ENCODE measurements around the gene PHYKPL.
"Not testable (repeated sequence)": the region's sequence is repeated elsewhere in the genome, so short reads cannot be mapped to it uniquely, and the experiment has no call there.

PHYKPL gene

DNA sequence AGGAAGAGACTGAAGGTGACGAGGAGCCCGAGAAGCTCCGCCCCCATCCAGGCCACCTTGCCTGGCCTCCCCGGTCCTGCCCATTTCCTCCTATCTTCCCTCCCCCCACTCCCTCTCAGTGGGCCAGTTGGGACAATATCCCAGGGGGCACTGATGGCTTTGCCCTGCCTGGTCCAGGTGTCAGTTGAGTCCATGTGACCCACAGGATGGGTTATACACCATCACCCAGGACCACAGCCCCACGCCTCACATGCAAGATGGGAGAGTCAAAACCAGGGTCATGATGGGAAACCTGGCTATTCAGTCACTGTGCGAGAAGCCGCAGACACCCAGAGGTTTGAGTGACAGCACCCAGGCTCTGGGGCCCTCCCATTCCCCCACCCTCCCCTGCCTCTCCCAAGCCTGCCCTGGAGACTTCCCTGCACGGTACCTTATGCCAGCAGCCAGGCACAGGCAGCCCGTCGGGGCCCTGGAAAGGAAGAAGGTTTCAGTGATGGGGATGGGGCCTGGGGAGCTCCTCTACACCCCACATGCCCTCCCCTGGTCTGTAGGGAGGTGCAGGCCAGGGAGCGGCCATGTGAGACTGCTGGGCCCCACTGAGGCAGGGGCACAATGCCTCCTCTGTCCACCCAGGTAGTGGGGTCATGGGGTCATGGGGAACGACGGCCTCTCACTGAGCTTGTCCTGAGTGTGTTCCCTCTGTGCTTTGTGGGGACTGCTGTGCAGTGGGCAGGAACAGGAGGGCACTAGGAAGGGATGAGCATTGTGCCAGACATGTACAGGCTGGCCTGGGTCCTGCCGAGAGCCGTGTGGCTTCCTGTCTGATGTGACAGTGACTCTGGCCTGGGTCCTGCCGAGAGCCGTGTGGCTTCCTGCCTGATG, 6.3 kb upstream of the PHYKPL start:
- peak in 2 of 5 experiments; percentile 36 to 55 for DNase-seq

DNA sequence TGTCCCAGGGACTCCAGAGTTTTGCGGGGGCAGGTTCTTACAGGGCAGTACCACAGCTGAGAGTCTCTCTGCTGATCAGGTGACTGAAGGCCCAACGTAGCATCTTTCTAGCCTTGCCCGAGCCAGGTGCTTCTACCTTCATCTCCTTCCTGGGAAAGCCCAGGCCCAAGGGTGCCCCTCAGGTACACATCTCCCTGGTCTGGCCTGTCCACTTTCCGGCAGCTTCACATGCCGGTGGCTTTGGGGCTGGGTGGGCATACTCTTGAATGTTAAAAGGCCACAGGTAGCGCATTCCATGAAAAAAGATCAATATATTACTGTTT, 5.7 kb upstream of the PHYKPL start:
- DNase-seq: no peak

DNA sequence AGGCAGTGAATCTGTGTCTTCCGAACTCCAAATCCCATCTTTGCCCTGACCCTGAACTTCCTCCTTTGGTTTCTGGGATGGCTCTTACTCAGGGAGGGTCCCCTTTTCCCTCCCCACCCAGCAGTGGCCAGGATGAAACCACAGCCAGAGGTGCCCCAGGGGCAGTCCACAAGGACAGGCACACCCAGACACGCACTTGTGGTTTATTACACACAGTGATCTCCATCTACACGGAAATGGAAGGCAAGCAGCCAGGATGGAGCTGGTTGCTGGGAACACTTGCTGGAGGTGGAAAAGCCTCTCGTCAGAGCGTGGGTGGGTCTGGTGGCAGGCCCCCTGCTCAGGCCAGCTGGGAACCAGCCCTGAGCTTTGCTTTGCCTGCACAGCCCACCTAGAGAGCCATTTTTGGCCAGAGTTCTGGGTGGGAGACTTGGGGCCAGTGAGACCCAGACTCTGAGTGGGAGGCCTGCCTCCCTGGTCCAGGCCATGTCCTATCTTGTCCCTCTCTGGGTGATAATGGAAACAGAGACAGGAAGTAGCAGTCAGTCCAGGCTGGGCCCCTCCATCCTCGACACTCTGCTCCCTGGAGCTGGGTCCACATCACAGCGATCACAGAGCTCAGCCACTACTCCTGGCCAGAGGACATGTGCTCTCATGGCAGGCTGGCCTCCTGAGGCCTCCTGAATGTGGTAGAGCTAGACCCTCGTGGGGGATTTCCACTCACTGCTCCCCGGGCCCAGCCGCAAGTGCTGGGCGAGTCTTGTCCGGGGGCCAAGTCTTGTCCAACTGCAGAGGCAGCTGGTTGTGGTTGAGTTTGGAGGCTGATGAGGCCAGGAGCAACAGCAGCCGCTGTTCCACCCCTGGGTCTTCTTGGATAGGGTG, 5.1 kb upstream of the PHYKPL start:
- no peak for DNase-seq

DNA sequence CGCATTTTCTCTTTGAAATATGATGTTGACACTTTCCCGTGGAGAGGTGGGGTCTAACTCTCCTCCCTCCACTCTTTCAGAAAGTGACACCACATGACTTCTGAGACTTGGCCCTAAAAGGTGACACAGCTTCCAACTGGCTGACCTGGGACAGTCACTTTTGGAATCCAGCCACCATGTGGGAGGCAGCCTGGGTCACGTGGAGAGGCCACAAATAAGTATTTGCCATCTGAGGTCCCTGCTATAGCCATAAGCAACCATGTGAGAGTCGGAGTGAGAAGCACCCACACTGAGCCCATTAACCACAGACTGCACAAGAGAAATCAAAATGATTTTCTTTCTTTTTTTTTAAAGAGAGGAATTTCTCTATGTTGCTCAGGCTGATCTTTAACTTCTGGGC, 4.1 kb upstream of the PHYKPL start:
- no peak for DNase-seq

DNA sequence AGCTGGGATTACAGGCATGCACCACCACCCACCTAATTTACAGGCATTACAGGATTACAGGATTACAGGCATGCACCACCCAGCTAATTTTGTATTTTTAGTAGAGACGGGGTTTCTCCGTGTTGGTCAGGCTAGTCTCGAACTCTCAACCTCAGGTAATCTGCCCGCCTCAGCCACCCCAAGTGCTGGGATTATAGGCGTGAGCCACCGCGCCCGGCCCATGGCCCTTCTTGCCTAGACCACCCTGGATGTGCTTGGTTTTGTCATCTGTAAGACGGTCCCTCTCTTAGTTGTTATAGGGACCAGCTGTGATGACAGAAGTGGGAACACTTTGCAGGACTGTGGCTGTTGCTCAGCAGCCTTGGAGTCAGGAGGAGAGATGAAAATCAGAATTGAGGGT, 3.5 kb upstream of the PHYKPL start:
- no peak for DNase-seq

DNA sequence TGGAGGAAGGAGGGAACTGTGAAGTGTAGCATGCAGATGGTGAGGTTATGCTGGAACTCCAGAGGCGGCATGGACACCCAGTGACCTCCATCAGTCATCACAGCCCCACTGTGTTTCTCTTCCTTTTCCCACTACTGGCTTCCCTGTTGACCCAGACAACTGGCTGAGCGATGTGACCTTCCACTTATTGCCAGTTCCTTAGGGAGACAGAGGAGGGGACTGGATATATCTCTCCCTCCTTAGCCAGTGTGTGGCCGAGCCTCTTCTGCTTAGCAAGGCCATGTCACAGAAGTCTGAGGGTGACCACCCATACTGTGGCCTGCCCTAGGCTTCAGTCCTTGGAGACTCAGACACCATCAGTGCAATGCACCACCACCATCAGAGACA, 3.0 kb upstream of the PHYKPL start:
- no peak for DNase-seq

DNA sequence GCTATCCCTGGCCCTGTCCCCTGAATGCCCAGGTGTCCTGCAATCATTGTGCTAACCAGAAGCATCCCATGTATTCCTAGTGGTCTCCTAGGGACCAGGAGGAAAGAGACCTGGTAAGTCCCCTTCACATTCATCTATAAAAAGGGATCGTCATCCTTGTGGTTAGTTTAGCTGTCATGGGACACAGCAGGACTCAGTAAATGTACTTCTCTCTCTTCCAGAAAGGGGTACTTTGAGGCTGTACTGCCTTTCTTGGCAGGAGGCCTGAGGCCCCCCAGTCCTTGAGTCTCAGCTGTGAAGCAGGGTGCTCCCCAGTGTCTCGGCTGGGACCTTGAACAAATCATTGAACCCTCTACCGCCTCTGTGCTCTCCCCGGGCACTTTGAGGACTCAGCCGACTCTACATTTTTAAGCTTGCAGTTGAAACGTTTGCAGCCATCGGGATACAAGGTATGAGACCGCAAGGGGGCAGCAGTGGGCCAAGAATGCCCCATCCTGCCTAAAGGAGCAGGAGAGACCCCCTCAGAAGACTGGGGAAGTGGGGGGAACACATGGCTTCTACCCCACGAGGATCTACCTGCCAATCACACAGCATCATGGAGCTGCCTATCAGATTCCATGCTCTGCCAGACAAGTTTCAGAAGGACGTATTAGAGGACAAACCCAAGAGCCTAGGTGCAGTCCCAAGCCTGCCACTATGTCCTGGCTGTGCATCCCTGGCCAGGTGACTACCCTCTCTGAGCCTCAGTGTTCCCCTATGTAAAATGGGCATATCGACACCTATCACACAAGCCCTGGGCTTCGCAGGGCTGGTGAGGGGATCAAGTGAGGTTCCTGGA, 2.4 kb upstream of the PHYKPL start:
- peak; percentile 42 to 66 (median 54) for DNase-seq

DNA sequence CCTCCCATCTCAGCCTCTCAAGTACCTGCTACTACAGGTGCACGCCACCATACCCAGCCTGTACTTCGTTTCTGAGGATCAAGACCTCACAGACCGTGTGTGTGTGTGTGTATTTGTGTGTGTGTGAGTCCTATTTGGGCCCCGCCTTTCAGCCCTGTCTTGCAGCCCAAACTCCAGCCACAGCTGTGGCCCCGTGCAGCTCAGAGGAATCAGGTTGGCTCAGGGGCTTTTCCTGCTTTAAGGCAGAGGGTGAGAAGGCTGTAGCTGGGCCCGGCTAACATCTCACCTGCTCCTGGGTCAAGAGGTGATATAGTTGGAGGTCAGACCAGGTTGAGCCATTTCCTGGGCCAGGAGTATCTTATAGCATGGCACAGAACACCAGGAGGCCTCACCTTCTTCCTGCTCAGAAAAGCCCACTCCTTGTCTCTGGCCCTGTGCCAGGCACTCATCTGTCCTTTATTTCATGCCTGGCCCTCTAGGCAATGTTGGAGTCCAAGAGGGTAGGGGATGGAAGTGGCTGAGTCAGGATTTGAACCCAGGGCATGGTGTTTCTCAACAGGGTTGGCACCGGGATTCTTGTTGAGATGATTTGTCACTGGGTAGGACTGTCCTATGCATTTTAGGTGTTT, 1.6 kb upstream of the PHYKPL start:
- no peak for DNase-seq

DNA sequence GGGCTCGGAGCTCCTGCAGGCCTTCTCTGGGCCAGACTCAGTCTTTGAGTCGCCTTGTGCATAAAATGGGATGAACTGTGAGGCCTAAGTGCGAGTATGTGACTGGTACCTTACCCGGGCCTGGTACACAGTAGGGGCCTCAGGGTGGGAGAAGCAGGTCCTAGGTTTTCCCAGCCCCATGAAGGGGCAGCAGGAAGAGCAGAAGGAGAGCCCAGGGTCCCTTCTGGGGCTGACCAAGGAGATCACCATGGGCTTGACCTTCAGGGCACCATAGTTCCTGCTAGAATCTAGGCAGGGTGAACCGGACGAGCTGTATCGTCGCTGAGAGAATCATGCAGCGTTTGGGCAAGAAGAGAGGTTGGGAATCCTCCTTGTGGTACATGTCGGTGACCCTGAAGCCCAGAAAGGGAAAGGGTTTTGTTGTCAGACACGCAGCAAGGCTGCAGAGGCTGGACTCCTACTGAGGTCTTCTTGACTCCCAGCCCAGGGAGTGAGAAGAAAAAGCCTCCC, 373 bp upstream of the PHYKPL start:
- no peak for DNase-seq

DNA sequence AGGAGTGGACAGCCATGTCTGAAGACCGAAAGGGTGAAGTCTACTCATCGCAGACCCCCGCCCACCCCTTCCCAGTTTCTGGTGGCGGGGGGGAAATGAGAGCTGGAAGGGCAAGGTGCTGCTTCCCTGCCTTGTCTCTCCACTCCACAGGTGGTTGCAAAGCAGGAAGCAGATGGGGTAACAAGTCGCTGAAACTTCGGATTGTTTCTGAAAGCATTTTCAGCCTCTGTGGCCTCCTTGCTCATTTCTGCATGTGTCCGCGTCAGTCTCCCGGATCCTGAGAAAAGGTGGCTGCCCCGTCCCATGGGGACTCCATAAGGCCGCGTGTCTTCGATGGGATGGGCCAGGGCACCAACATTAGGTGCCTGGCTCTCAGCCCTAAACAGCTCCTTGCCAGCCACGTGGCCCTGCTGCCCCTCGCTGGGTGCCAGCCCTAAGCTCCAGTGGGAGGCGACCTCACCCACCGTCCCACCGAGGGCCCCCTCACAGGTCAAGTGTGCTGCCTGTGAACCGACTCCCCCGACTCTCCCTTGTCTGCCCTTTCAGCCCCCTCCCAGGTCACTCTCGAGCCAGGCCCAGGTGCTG, 971 bp downstream of the PHYKPL start:
- no peak for DNase-seq

DNA sequence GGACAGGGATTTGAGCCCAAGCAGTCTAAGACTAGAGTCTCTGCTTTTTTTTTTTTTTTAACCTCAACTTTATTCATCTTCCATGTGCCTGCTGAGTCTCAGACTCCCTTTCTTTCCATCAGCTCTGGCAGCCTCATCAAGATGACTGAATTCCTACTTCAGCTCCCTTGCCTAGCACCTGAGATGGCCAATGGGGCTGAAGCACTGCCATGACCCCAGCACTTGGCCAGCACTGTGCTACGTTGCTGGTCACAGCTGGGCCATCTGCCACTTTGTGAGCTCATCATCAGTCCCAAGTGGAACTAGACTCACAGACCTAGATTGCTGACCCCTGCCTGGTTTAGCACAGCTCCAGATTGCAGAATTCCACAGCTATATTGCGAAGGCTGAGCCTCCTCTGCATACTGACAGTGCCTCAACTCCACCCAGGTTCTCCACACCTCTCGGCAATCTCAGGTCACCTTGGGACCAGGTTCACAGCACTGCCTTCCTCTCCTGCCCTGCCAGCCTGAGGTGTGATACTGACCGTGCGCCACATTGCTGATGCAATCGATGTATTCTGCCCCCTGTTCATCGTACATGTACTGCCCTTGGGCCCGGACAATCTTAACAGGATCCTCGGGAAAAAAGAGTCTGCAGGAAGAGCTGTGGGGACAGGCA, 1.6 kb downstream of the PHYKPL start:
- no peak for DNase-seq

DNA sequence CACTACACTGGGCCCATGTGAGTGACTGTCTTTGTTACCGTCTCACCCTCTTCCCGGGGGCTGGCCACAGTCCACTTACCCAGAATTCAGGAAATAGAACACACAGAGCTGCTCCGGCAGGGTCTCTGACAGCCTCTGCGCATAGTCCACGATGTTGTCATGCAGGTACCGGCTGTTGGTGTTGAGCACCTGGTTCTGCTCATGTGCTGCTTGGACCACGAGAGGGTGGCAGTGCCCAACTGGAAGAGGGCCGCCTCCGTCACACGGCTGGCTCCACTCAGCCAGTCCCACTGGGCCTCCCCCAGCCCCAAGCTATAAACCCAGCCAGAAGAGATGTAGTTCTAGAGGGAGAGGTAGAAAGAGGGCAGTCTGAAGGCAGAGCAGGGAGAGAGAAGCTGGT, 2.7 kb downstream of the PHYKPL start:
- DNase-seq: no peak

DNA sequence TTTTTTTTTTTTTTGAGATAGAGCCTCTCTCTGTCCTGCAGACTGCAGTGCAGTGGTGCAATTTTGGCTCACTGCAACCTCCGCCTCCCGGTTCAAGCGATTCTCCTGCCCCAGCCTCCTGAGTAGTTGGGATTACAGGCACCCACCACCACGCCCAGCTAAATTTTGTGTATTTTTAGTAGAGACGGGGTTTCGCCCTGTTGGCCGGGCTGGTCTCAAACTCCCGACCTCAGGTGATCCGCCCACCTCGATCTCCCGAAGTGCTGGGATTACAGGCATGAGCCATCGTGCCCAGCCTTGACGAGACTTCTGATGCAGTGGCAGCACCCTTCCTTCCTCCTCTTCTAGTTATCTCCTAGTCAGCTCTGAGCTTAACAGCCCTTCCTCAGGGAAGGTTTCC, 3.5 kb downstream of the PHYKPL start:
- not testable (repeated sequence) for DNase-seq

DNA sequence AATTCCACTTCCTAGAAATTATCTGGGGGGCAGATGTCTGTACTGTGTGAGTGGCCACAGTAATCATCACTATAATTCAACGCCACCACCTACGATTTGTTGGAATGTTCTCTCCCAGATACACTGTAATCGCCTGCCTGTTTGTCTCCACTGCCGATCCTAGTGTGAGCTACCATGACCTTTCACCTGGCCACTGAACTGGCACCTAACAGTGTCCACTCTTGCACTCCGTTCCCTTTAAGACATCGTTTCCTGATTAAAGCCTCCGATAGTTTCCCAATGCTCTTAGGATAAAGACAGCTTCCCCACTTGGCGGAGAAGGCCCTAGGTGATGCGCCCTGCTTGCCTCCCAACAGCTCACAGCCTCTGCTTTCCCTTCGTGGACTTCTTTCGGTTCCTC, 4.0 kb downstream of the PHYKPL start:
- DNase-seq: no peak

DNA sequence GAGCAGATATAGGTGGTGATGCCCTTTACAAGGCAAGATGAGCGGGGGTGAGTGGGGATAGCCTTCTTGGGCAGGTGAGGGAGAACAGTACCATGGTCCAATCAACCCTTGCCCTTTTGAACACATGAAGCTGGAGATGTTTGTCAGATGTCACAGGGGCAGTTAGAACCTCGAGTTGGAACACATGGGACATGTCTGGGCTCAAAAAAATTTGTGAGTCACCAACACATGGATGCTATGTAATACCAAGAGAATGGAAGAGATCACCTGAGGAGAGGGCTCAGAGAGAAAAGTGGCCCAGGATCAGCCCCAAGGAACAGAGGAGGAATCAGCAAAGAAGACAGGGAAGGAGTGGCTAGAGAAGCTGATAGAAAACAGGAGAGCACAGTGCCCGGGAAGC, 4.7 kb downstream of the PHYKPL start:
- DNase-seq: no peak

DNA sequence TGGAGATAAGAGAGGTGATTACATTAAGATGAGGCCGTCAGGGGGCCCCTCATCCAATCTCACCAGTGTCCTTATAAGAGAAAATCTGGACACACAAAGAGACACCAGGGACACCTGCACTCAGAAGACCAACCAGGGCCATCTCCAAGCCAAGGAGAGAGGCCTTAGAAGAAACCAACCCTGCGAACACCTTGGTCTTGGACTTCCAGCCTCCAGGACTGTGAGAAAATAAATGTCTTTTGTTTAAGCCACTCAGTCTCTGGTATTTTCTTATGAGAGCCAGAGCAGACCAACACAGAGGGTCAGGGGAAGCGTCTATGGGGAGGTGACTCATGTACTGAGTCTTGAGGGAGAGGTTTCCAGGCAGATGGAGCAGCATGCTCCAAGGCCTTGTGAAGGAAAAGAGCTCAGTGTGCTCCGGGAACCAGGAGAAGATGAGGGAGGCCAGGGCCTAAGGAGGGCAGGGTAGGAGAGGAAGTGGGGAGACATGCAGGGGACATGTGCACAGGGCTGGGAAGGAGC, 5.4 kb downstream of the PHYKPL start:
- DNase-seq: no peak

DNA sequence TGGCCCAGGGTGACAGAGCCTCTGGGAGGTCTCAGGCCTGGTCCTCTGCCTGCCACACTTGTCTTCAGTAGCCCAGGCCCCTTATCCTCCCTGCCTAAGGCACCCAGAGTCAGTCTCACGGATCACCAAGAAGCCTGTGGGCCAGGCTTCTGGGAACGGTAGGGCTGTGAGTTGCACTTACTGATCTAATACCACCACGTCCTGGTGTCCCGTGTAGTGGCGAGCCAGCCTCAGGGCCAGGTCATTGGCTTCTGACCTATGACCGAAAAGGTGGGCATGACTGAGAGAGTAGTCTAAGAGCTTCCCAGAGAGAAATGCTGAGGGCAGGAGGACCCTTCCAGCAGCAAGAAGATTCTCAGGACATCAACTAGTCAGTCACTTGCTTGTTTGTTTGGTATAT, 7.4 kb downstream of the PHYKPL start:
- DNase-seq: no peak

DNA sequence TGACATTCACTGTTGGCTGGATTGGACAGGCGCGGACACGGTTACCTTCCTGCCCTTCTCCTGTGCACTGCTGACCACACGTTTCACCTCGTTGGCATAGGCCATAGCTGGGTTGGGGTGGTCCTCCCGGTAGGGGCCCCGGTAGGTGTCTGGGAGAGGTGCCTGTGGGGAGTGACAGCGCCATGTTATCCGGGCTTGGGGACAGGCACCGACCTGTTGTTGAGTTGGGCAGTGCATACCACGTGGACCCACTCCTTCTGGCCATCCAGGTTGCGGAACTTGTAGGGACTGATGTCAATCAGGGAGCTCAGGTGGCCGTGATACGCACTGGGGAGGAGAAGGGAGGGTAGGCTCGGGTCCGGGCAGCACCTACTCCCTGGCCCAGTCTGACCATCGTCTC, 8.2 kb downstream of the PHYKPL start:
- DNase-seq: no peak

DNA sequence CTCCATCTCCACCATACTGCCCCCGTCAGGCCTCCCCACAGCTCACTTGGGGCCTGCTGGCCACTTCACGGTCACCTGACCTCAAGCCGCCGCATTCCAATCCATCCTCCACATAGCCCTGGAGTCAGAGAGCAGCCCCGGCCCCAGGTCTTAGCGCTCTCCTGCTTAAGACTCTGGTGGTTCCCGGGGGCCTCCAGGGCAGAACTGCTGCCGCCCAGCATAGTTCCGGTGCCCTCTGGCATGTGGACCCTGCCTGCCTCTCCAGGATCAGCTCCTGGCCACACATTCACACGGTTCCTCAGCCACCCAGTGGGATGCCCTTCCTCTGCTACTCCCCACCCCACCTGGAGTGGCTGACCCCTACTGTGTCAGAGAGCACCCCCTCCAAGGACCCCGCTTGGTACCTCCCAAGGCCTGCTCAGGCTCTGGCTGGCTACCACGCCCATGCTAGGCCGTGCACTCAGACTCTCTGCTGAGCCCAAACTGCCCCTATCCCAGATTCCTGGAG, 8.7 kb downstream of the PHYKPL start:
- DNase-seq: no peak

DNA sequence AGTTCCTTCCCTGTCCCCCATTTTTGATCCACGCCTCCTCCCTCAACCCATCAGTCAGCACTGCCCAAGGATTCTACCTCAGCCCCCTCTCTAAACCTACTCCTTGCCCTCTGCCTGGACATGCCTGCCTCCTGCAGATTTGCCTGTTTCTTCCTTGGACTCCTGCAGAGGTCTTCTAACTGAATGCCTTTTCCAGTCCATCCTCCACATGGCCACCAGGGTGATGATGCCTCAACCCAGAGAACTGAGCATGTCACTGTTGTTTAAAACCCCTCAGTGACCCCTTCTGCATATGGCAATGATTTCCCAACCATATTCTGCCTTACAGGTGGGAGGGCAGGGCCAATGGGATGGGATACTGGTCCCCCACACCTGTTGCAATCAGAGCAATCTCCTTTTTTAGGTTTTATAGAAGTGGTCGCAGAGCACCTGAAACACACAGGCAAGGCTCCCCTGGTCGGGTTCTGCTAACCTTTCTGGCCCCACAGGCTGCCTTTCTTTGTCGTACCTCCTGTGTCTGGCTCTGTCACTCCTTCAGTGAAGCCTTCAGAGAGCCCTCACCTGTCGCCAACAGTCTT, 9.3 kb downstream of the PHYKPL start:
- no peak for DNase-seq

DNA sequence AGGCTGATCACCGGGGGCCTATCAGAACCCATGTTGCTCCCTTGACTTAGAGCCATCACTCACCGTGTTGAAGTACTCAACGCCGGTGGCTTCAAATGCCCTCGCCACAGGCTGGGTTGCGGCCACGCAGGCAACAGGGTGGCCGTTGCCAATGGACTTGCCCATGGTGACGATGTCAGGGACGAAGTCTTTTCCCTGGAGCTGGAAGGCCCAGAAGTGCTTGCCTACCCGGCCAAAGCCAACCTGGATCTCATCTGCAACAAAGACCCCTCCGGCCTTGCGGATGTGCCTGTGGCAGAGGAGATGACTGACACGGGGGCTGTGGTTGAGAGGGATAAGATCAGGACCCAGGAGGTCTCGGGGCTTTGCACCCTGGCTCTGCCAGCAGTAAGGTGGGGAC, 10.3 kb downstream of the PHYKPL start:
- DNase-seq: no peak

All from T-helper 2 cell (primary cell).